Neural cell (in vitro differentiated cells): ENCODE measurements around the gene MSI2.

Source experiments
- EZH2 ChIP-seq: fragments of 200-600, 300-800 bp; shearing (Covaris generic), sonication (generic); IDR thresholded peaks from 2 replicates; pipeline ENCODE4 v1.6.1; 2014; ENCODE audit warnings: antibody characterized with exemption, low read length, borderline replicate concordance, mild to moderate bottlenecking; ENCODE audit not compliant: insufficient read depth, poor library complexity, severe bottlenecking
- POLR2AphosphoS5 ChIP-seq: IDR thresholded peaks from 2 replicates; pipeline ENCODE4 v1.6.1; 2012
- TF ChIP-seq, protein P1 (sequence below): fragments of 450-650 bp; IDR thresholded peaks from 2 replicates; pipeline ENCODE4 v1.5.1; 2014; ENCODE audit warnings: antibody characterized with exemption, mild to moderate bottlenecking, moderate library complexity; ENCODE audit not compliant: poor library complexity, severe bottlenecking

DNA sequence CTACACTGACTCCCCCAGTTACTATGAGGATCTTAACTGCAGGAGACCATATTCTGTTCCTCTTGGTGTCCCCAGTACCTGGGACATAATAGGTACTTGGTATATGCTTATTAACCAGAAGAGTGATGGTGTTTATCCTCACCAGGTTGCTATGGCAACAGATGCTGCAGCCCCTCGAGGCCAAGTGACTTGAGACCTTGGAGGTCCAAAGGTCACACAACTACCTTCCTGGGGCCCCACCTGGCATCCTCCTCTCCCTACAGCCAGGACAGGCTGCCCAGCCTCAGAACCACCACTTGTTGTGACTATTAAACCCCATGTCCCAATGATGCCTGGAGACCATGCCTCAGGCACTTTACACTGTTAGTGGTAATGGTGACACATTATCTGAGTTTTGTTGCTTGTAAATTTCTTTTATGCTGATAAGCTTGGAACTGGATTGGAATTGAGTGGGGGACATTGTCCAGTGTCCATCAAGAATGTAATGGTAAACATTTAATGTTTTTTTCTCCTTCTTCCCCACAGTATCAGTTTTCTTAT lies 299.4 kb downstream of the MSI2 start:
- TF ChIP-seq, protein P1, sequence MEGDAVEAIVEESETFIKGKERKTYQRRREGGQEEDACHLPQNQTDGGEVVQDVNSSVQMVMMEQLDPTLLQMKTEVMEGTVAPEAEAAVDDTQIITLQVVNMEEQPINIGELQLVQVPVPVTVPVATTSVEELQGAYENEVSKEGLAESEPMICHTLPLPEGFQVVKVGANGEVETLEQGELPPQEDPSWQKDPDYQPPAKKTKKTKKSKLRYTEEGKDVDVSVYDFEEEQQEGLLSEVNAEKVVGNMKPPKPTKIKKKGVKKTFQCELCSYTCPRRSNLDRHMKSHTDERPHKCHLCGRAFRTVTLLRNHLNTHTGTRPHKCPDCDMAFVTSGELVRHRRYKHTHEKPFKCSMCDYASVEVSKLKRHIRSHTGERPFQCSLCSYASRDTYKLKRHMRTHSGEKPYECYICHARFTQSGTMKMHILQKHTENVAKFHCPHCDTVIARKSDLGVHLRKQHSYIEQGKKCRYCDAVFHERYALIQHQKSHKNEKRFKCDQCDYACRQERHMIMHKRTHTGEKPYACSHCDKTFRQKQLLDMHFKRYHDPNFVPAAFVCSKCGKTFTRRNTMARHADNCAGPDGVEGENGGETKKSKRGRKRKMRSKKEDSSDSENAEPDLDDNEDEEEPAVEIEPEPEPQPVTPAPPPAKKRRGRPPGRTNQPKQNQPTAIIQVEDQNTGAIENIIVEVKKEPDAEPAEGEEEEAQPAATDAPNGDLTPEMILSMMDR = no peak
- TF ChIP-seq POLR2AphosphoS5 = no peak
- no peak for TF ChIP-seq EZH2
